GM19324 (cell line): ENCODE results near the gene MRPL22.
A peak's percentile ranks its signal among the peaks of the same experiment; 100 is the strongest.
"Not testable (repeated sequence)": the region's sequence is repeated elsewhere in the genome, so short reads cannot be mapped to it uniquely, and the experiment has no call there.

Experiments
- ATAC-seq: cut with Tn5 transposase; IDR thresholded peaks from one replicate; pipeline ENCODE4 v1.9.1; 2021; ENCODE audit warnings: mild to moderate bottlenecking, moderate library complexity; ENCODE audit not compliant: unreplicated experiment, low FRiP score

The MRPL22 gene

DNA sequence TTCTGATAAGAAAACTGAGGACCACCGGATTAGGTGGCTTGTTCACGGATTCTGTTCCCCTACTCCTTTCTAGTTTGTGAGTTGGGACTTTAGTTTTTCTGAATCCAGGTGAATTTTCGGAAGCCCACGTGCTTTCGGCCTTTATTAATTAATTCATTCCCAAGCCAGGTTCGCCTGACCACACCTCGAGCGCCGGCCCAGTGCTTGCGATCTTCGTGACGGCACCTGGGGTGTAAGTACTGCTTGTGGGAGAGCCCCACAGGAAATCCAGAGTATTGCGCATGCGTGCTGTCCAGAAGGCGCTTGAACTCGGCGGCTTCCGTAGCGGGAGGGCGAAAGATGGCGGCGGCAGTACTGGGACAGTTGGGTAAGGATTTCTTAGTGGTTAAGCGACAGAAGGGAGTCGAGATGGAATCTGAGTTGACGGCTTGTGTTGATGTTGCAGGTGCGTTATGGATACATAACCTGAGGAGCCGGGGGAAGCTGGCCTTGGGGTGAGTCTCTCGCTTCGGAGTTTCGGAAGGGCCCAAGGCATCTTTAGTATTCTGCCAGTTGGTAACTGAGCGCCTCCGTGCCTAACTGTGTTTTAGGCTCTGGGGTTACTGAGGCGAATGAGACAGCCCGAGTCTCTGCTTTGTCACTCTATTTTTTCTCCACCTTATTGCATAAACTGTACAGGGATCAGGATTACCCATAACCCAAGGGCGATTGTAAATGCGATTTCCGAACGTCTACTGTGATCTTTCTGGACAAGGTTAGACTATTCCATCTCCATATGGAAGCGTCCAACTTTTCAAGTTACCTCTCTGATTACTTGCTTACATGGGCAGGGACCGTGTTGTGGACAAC is at the start of gene MRPL22:
Gene MRPL22, plus strand, starts transcription at position 302 of the 849 bp plus-strand sequence. Its CDS starts 38 bp downstream, at position 340.
- ATAC-seq, result peak; percentile 64

DNA sequence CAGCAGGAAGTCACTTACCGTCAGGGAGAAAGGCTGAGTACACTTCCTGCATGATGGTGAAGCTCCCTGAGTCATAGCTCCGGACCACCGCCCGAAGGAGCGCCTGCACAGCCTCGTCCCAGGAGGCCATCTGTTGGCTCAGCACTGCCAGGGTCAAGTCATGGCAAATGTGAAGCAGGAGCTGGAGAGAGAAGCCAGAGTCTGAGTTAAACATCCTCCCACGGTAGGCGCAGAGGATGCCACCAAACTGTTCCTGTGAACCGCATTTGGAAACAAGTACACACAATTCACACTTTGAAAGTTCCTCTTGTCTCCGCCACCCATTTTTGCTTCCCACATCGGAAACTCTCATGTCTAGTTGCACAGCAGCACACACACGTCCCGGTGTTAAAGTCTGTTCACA is 48.5 kb upstream of the MRPL22 start:
- no peak for ATAC-seq

DNA sequence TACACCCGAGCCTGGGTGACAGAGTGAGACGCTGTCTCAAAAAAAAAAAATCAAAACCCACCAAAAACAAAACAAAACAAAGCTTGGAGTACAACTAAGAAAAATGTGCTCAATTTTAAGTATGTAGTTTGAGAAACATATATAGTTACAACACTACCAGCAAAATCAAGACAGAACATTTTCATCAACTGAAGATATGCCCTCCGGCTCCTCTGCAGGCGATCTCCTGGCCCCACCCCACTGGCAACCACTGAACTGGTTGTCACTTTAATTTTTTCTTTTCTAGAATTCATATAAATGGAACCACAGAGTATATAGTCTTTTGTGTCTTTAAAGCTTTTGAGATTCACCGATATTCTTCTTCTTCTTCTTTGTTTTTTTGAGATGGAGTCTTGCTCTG is 47.5 kb upstream of the MRPL22 start:
- no peak for ATAC-seq

DNA sequence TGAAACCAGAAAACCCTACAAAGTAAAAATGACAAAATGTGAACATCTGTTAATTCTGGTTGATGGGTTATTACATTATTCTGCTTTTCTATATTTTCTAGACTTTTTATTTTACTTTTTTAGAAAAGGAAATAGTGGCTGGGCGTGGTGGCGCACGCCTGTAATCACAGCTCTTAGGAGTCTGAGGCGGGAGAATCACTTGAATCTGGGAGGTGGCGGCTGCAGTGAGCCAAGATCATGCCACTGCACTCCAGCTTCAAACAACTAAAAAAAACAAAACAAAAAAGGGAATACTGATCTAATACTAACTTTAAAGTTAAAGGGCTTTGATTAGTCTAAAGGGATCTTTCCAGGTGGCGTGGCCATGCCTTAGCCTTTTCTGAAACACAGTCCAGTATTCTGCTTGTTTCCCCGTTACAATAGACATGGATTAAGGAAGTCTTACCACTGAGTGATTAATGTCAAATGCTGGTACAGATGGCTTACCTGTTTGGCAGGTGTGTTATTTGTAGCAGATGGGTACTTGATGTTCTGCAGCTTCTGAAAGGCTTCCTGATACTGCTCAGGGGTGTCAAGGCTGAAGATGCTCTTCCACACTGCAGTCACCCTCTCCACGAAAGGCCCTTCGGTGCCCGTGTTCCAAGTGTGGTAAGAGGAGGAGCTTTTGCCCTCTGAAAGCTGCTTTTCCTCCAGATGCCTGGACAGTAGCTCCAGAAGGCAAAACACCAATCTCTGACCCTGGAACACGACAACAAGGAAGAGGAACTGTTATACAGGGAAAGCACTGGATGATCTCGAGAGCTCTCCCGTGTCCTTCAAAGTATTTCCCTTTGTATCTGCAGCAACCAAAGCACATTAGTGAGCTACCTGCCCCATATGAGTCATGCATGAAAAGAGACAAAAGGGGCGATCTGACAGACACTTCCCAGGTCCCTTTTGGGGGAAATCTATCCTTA is 45.0 kb upstream of the MRPL22 start:
- no peak for ATAC-seq

DNA sequence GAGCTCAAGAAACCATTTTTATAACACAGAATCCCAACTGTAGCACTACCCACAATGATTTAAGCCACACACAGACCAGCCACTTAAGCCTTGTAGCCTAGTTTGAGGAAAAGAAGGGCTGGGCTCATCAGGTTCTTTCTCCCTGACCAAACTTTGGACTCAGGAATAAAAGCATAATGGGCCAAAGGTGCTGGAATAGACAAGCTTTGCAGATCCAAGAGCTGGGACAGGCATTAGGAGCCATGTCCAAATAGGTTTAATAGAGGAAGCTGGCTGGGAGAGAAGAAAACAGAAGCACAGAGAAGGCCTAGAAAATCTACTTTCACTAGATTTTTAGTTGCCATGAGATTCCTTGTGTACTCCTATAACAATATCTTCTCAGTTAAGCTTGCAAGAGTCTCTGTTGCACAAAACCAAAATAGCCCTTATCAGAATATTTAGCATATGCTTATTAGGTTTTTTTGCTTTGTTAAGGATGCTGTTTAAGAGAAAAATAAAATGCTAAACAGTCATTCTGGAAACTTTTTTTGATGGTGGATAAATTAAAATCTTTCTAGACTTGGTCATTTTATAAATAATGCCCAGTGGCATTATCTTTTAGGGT is 44.2 kb upstream of the MRPL22 start:
- ATAC-seq, result no peak

DNA sequence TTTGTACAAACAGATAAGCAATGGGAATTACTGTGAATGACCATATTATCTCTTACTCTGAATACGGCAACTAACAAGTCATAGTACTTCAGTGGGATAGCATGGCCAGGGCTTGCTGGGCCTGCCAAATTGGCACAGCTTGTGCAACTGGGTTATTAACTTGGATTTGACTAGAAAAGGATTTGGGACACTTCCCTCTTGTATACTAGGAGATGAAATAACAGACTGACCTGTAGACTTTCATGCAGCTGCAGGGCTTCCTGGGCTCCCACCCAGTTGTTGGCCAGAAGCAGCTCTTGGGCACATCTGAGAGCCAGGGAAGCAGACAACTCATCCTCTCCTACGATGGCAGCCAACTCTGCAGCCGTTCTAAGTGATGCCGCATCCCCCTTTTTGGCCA is 42.7 kb upstream of the MRPL22 start:
- ATAC-seq, result no peak

DNA sequence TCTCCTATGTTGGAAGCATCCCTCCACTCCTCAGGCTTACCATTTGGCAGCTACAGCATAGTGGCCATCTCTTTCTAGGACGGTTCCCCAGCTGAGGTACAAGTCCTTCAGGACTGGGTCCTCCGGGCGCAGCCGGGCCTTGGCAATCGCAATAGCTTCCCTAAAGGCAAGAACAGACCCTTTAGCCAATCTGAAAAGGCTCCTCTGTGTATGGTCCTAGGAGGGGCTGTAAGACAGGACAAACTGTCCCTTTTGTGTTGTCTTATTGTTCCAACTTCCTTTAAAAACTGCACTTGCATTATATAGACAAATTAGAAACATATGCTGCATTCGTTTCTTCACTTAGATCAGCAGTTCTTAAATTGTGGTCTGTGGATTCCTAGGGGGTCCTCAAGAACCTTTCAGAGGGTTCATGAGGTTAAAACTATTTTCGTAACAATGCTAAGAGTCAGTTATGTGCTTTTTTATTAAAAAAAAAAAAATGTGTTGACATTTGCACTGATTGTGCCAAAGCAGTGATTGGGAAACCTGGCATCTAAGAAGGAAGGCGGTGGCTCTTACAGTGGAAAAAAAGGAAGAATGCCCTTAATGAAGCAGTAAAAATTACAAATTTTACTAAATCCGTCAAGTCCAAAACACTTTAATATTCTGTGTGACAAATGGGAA is 41.6 kb upstream of the MRPL22 start:
- no peak for ATAC-seq

DNA sequence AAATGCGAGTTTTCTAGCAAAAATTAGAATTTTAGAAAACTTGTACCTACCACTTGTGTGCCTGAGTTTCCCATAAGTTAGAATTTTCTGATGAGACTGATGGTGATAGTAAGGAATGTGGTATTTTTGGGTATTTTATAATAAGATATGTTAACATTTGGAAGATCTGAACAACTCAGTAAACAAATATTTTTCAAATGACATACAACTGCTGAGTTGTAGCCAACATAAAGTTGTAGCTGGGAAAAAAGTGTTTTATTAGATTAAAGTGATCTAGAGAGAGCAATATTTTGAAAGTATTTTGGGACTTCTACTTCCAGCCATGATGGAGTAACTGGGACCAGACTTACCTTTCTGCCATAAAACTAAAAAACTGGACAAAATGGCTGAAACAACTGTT is 40.8 kb upstream of the MRPL22 start:
- no peak for ATAC-seq

DNA sequence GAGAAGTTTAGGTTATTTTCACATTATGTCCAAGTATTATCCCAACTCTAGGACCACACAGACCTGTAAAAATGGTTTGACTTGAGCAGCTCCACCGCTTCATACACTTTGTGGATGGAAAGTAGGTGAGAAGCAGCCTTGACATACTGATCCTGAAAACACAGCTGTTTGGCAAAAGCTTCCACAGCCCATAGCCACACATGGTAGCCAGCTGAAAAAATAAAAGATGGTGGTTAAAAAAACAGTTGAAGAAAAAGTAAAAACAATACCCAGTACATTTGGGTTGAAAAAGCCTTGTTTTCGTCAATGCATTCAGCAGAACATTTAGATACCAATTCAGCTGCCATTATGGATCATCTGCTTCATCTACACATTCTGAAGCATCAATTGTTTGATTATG is 39.6 kb upstream of the MRPL22 start:
- ATAC-seq, result no peak

DNA sequence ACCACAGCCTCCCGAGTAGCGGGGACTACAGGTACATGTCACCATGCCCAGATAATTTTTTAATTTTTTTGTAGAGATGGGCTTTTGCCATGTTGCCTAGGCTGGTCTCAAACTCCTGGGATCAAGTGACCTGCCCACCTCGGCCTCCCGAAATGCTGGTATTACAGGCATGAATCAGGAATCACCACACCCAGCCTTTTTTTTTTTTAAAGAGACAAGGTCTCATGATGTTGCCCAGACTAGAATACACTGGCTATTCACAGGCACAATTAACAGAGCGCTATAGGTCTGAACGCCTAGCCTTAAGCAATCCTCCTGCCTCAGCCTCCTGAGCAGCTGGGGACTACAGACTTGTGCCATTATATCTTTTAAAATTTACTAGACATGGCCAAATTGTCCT is 39.0 kb upstream of the MRPL22 start:
- no peak for ATAC-seq

DNA sequence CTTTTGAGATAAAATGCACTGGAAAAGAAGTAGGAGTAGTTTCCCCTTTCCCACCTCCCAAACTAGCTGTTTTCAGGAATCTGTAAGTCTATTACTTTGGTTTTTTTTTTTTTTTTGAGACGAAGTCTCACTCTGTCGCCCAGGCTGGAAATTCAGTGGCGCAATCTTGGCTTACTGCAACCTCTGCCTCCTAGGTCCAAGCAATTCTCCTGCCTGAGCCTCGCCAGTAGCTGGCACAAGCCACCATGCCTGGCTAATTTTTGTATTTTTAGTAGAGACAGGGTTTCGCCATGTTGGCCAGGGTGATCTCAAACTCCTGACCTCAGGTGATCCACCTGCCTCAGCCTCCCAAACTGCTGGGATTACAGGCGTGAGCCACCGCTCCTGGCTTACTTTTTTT is 35.3 kb upstream of the MRPL22 start:
- not testable (repeated sequence) for ATAC-seq

DNA sequence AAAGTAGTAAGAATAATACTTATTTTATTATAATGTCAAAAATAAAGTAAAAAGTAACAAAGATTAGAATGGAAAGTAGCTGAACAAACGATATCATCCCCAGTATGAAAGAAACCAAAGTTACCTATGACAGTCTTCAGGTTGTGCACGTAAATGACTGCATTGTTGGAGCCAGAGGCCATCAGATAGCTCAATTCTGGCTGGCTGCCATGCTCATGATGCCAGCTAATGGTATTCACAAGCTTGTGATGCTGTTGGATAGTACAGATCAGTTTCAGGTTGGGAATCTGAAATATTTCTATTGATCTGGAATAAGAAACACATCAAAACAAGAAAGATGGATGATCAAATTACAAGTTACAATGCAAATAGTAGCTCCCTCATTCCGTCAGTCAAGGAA is 24.0 kb upstream of the MRPL22 start:
- no peak for ATAC-seq

DNA sequence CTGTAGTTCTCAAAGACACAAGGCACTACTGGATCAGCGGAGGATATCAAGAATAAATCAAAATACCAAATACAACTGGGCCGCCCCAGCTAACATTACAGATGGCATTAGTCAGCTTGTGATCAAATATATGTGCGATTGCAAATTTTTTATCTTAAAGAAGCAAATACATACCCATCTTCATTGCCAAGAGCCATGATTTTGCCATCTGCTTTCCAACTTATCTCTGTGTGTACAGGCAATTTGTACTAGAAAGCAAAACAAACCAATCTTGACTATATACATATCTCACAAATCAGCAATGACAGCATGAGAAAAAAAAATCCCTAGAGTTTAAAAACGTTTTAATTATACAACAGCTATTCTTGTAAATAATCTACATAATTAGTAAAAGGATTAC is 23.1 kb upstream of the MRPL22 start:
- ATAC-seq, result no peak

DNA sequence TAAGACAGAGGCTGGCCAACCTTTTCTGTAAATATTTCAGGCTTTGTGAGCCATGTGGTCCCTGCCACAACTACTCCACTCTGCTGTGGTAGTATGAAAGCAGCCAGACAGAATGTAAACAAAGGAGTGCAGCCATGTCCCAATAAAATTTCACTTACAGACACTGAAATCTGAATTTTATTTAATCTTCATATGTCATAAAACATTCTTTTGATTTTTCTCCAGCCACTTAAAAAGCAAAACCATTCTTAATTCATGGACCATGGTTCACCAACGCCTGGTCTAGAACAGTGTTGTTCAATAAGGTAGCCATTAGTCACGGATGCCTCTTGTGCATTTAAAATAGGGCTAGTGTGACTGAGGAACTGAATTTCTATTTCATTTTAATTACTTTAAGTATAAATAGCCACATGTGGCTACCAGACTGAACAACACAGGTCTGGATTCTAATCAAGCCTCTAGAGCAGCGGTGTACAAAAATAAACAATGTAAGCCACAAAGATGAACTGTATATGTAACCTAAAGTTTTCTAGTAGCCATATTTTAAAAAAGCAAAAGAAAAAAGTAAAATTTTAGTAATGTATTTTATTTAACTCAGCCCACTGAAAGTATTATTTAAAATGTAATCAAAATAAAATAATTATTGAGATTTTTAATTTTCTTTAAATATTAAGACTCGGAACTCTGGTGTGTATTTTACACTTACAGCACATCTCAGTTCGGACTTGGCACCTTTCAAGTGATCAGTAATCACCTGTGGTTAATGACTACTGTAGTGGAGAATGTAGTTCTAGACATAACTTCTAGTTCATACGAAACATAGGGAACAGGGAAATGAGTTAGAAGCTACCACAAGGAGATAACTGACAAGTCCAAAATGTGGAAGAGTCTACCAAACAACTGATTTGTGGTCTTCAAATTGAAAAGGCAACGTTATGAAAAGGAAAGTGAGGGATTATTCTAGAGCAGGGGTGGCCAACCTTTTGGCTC is 17.1 kb upstream of the MRPL22 start:
- no peak for ATAC-seq

DNA sequence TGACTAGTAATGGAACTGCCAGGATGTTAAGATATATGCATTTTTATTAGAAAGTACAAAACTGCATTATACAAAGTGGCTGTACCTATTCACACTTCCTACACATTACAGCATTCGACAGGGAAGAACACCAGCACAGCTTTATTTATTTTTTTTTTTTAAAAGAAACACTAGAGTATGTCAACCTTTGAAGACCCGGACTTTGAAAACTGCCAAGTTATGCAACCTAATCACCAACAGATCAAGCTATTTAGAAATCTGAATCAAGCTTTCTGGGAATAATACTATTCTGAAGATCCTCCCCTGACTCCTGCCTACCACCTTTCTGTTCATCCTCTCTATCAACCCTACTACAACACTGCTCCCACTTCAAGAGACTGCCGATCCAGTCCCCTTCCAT is 7.3 kb upstream of the MRPL22 start:
- ATAC-seq, result no peak

DNA sequence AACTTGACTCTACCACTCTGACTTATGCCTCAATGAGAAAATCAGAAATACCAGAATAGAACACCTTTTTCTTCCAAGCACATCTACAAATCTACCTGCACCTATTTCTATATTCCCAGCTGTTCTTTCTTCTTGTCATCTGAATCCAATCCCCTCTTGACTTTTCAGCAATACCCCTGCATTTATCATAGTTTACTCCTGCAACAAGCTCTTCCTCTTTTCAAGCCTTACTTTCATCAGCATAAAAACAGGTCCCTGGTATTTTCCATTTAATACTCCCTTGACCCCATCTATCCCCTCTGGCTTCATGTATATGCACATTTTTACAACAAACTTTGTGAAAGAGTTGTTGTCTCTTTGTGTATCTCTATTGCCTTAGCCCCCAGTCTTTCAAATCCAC is 6.0 kb upstream of the MRPL22 start:
- ATAC-seq, result no peak

DNA sequence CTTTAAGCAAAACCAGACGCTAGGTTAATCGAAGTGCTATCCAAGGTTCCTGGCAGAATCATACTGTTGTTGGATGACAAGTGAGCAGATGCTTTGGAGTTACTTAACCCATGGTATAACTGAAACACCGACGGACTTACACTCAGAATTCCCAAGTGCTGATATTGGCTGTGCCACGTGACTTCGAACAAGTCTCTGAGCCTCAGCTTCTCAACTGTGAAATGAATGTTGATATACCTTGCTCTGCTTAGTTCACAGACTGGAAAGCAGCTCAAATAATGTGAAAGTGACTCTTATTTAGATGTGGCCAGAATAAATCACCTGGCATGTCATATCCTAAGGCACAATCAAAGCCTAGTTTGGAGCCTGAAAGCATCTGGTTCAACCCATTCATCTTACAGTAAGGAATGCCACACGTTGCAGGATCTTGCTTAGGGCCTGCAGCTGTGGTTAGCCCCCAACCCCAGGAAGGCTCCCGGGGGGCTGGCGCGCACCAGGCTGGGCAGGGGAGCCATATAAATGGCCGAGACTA is 3.6 kb upstream of the MRPL22 start:
- no peak for ATAC-seq

DNA sequence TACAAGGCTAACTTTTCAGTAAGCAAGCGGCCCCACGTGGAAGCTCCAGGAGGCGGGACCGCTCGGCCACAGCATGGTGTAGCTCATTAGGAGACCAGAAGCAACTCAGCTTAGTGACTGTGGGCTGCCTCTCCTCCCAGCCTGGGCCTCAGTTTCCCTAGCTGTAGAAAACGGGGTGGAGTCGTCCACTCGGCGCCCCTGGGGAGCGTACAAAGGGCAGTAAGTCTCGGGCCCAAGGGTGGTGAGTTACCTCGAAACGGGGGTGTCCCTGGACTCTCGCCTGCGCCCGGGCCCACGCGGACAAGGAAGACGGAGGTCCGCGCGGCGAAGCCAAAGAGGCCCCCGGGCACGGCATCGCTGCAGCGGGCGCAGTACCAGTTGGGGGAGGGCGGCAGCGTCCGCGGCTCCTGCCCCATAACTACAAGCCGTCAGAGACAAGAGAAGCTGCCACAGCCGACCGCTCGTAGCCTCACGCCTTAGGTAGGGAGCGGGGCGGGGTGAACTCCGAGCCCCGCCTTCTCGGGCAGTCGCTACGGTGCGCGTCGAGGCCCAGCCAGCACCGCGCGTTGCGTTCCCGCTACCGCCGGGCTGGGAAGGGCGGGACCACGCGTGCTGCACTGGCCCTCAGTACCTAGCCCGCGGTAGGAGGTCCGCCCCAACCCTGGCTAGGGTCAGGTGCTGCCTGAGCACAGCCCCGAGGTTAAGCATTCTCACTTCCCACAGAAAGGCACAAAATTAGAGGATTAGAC is 3.0 kb upstream of the MRPL22 start, which contains the start of gene GEMIN5:
Gene GEMIN5, minus strand, starts transcription at position 494 of the 749 bp plus-strand sequence. Its CDS starts 78 bp downstream, at position 416.
- peak; percentile 84 for ATAC-seq
